HepG2 (cell line): ENCODE measurements around the gene PTTG1. TPM values are rescaled to one million over a fixed set of nuclear protein-coding genes. Genes with fewer than 3 reads are reported as not detected.

Experiments used
- ATAC-seq: fragments of 200-7000 bp; cut with Tn5 transposase; 3 replicates; pipeline ENCODE4 v1.9.1; 2020; ENCODE audit warnings: mild to moderate bottlenecking, moderate library complexity
- BruUV-seq: library from RNA; stranded (reverse); fragments of 400-500 nt; replicated peaks from 2 replicates; lab custom pipeline; 2021; lab: Mats Ljungman, UMichigan
- CTCF ChIA-PET: fragments of 300-600 bp; formaldehyde crosslinking; extraction: SDS; loops from one replicate; lab custom pipeline; 2021; ENCODE audit warnings: low total read pairs, inconsistent platforms, low intra/inter-chr PET ratio; lab: Yijun Ruan, JAX
- POLR2A ChIA-PET: fragments of 350-600 bp; sonication (Branson Sonifier 250); formaldehyde crosslinking; loops from one replicate; lab custom pipeline; 2020; ENCODE audit warnings: antibody characterized with exemption, inconsistent platforms; lab: Yijun Ruan, JAX
- DNase-seq: peaks from one replicate; pipeline ENCODE4 v3.0.0-alpha.2; 2015; ENCODE audit warnings: low spot score
- FAIRE-seq: peaks from 3 replicates; lab custom pipeline; 2011; peaks lifted over from hg19 to GRCh38; lab: Jason Lieb, UNC
- H2AFZ ChIP-seq: one replicate; pipeline ENCODE4 v1.6.1; 2011; ENCODE audit warnings: low read length, inconsistent platforms
- H3K27ac ChIP-seq: fragments of 300-600 bp; 3 replicates; pipeline ENCODE4 v1.8.0; 2011; ENCODE audit warnings: mixed run types, mild to moderate bottlenecking, mixed read lengths, low read length, inconsistent platforms; ENCODE audit not compliant: insufficient read depth; ENCODE audit errors: extremely low read length
- H3K27me3 ChIP-seq, 2 experiments: fragments of 200-600 bp in 1 of 2; 2 replicates in 1 of 2; 3 replicates in 1 of 2; pipeline versions ENCODE4 v1.6.0 to v1.8.0; 2011; ENCODE audit warnings: low read length in 2 of 2, mild to moderate bottlenecking in 2 of 2, moderate library complexity in 2 of 2, inconsistent platforms in 1 of 2; ENCODE audit not compliant: insufficient read depth in 2 of 2, control insufficient read depth in 1 of 2
- H3K36me3 ChIP-seq, 2 experiments: fragments of 200-600 bp in 1 of 2; replicated peaks in 1 of 2; 2 replicates in 1 of 2; 3 replicates in 1 of 2; pipeline versions ENCODE4 v1.5.1 to v1.8.0; 2011; ENCODE audit warnings: low read length in 2 of 2, inconsistent platforms in 1 of 2; ENCODE audit not compliant: insufficient read depth in 2 of 2, control insufficient read depth in 1 of 2
- H3K4me1 ChIP-seq: 2 replicates; pipeline ENCODE4 v1.5.1; 2012; ENCODE audit warnings: low read length, inconsistent platforms; ENCODE audit not compliant: insufficient read depth
- H3K4me2 ChIP-seq: 2 replicates; pipeline ENCODE4 v1.6.0; 2011; ENCODE audit warnings: low read depth, low read length, inconsistent platforms
- H3K4me3 ChIP-seq, 3 experiments: fragments of 200-600 bp in 1 of 3; sonication (generic), shearing (Covaris generic) in 1 of 3; replicated peaks in 1 of 3; 2 replicates each; pipeline ENCODE4 v1.5.1; 2011 to 2016; ENCODE audit warnings: low read length in 3 of 3, inconsistent platforms in 2 of 3, low read depth in 2 of 3, mild to moderate bottlenecking in 2 of 3, control low read depth in 1 of 3, mixed read lengths in 1 of 3; ENCODE audit not compliant: insufficient read depth in 1 of 3
- H3K79me2 ChIP-seq: one replicate; pipeline ENCODE4 v1.6.1; 2011; ENCODE audit warnings: low read length, inconsistent platforms; ENCODE audit not compliant: insufficient read depth
- H3K9ac ChIP-seq: 2 replicates; pipeline ENCODE4 v1.6.0; 2011; ENCODE audit warnings: mild to moderate bottlenecking, low read depth, low read length, inconsistent platforms; ENCODE audit not compliant: insufficient read depth
- H3K9me3 ChIP-seq: 2 replicates; pipeline ENCODE4 v1.5.1; 2012; ENCODE audit warnings: mild to moderate bottlenecking, low read length
- H4K20me1 ChIP-seq: 2 replicates; pipeline ENCODE4 v1.6.0; 2011; ENCODE audit warnings: inconsistent platforms, mild to moderate bottlenecking, low read length, moderate library complexity; ENCODE audit not compliant: insufficient read depth
- KDM3A ChIP-seq: IDR thresholded peaks from 2 replicates; pipeline ENCODE4 v1.6.1; 2018; ENCODE audit warnings: low read depth, missing compliant biosample characterization
- KLF15 ChIP-seq: sonication (generic); formaldehyde crosslinking; IDR thresholded peaks from 2 replicates; pipeline ENCODE4 v1.8.1; 2023; ENCODE audit warnings: borderline replicate concordance, mild to moderate bottlenecking, inconsistent platforms, missing genetic modification reagents, mixed read lengths
- NFE2L1 ChIP-seq: sonication (generic); formaldehyde crosslinking; IDR thresholded peaks from 2 replicates; pipeline ENCODE4 v1.4.0; 2020; ENCODE audit warnings: missing genetic modification reagents, mild to moderate bottlenecking, borderline replicate concordance
- PHF21A ChIP-seq: sonication (generic); formaldehyde crosslinking; IDR thresholded peaks from 2 replicates; pipeline ENCODE4 v1.5.0; 2020; ENCODE audit warnings: mild to moderate bottlenecking, missing genetic modification reagents
- POLR2G ChIP-seq: fragments of 200-400 bp; formaldehyde crosslinking; IDR thresholded peaks from 2 replicates; pipeline ENCODE4 v1.6.1; 2018; ENCODE audit warnings: mild to moderate bottlenecking, low read depth, low read length, moderate library complexity
- RBAK ChIP-seq: sonication (generic); formaldehyde crosslinking; IDR thresholded peaks from 2 replicates; pipeline ENCODE4 v1.5.1; 2020; ENCODE audit warnings: mild to moderate bottlenecking, missing genetic modification reagents
- REPIN1 ChIP-seq: sonication (generic); formaldehyde crosslinking; IDR thresholded peaks from 2 replicates; pipeline ENCODE4 v1.8.0; 2022; ENCODE audit warnings: missing genetic modification reagents, low read depth, mild to moderate bottlenecking, borderline replicate concordance
- RFXANK ChIP-seq: IDR thresholded peaks from 2 replicates; pipeline ENCODE4 v1.6.1; 2016
- TCF12 ChIP-seq, 2 experiments: fragments of 450-650 bp in 1 of 2; sonication (generic) in 1 of 2; formaldehyde crosslinking in 1 of 2; IDR thresholded peaks; 2 replicates each; pipeline versions ENCODE4 v1.6.1 to v1.8.0; 2017 to 2022; ENCODE audit warnings: antibody characterized with exemption in 1 of 2, mild to moderate bottlenecking in 1 of 2, missing genetic modification reagents in 1 of 2, moderate library complexity in 1 of 2
- ZC3H13 ChIP-seq: sonication (generic); formaldehyde crosslinking; IDR thresholded peaks from 2 replicates; pipeline ENCODE4 v1.8.1; 2023; ENCODE audit warnings: mild to moderate bottlenecking, missing genetic modification reagents, moderate library complexity
- ZFP36 ChIP-seq: fragments of 150-350 bp; IDR thresholded peaks from 2 replicates; pipeline ENCODE4 v1.6.1; 2018; ENCODE audit warnings: borderline replicate concordance, low read length, low read depth; ENCODE audit not compliant: partially characterized antibody
- ZNF142 ChIP-seq: sonication (generic); formaldehyde crosslinking; IDR thresholded peaks from 2 replicates; pipeline ENCODE4 v1.4.0; 2020; ENCODE audit warnings: missing genetic modification reagents
- ZNF274 ChIP-seq: sonication (generic); formaldehyde crosslinking; IDR thresholded peaks from 2 replicates; pipeline ENCODE4 v1.5.1; 2020; ENCODE audit warnings: mild to moderate bottlenecking, missing genetic modification reagents
- ZNF33A ChIP-seq: sonication (generic); formaldehyde crosslinking; IDR thresholded peaks from 2 replicates; pipeline ENCODE4 v1.5.1; 2020; ENCODE audit warnings: missing genetic modification reagents, mild to moderate bottlenecking, moderate library complexity, borderline replicate concordance
- ZNF354B ChIP-seq: sonication (generic); formaldehyde crosslinking; IDR thresholded peaks from 2 replicates; pipeline ENCODE4 v1.8.0; 2022; ENCODE audit warnings: mild to moderate bottlenecking, missing genetic modification reagents
- ZNF367 ChIP-seq: sonication (generic); formaldehyde crosslinking; IDR thresholded peaks from 2 replicates; pipeline ENCODE4 v1.4.0; 2020; ENCODE audit warnings: missing genetic modification reagents, borderline replicate concordance
- ZNF644 ChIP-seq: IDR thresholded peaks from 2 replicates; pipeline ENCODE4 v1.6.1; 2016; ENCODE audit warnings: low read depth
- ZNF660 ChIP-seq: sonication (generic); formaldehyde crosslinking; IDR thresholded peaks from 2 replicates; pipeline ENCODE4 v1.5.1; 2020; ENCODE audit warnings: mild to moderate bottlenecking, low read depth, missing genetic modification reagents, borderline replicate concordance
- WGBS: methylation state at CpG from one replicate; pipeline ENCODE4 v1.1.6; 2017; ENCODE audit warnings: low lambda C conversion rate; 5-methylcytosine and 5-hydroxymethylcytosine counted together
- in situ Hi-C: cut with HindIII; loops from 2 replicates; pipeline ENCODE4 v1.10.0; 2017; ENCODE audit warnings: low pct_unique_long_range_greater_than_20kb; ENCODE audit not compliant: extremely low pct_ligation_motif_present
- intact Hi-C: fragments of 100-400 bp; cut with micrococcal nuclease; formaldehyde crosslinking; loops from one replicate; pipeline ENCODE4 v1.10.0; 2022; ENCODE audit not compliant: unreplicated experiment
- polyA plus RNA-seq, 8 experiments: library from polyadenylated mRNA; depleted of rRNA in 3 of 8; stranded (reverse) in 7 of 8; unstranded in 1 of 8; fragments of >200 nt; fragmentation: Illumina TruSeq in 4 of 8; extraction: Trizol in 4 of 8; gene quantifications; 2 replicates each; pipeline versions ENCODE4 v1.2.1 to v1.2.3, GENCODE V29; 2011 to 2016; ENCODE audit warnings: low read depth in 4 of 8, missing spikeins in 1 of 8, mixed read lengths in 1 of 8; ENCODE audit not compliant: insufficient read depth in 1 of 8
- total RNA-seq, 5 experiments: library from RNA; depleted of rRNA; stranded (reverse); fragments of >200 nt; fragmentation: Illumina TruSeq; extraction: Trizol; gene quantifications; 2 replicates each; pipeline ENCODE4 v1.2.3, GENCODE V29; 2016; ENCODE audit warnings: low read depth in 1 of 5
- TF ChIP-seq, protein P1 (sequence below): sonication (generic); formaldehyde crosslinking; IDR thresholded peaks from 2 replicates; pipeline ENCODE4 v1.8.0; 2022; ENCODE audit warnings: low read depth, missing genetic modification reagents

The PTTG1 gene
- total and polyA plus RNA-seq, 2 of the 13 experiments (the other 11 are each of a cell fraction or from before 2014, with no cell fraction given), result 102 to 161 TPM

DNA sequence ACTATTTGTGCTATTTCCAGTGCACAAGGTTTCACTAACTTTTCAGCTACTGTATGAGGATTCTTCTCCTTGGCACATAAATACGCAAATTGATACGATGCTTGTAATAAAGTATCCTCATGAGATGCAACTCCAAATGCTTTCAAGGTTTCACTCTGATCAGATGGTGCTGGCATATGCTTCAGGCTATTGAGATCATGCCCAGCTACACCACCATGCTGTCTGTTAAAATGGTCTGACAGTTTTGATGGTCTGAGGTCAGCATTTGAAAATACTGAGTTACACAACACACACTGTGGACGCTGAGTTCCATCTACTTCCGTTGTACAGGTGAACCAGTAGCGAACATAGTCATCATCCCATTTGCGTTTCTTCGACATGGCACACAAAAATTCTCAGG lies 26.5 kb upstream of the PTTG1 start (continued):
- TF ChIP-seq NFE2L1 (no peak), KDM3A (CRISPR knock-in tag) (no peak), ZFP36 (no peak), REPIN1 (no peak)

DNA sequence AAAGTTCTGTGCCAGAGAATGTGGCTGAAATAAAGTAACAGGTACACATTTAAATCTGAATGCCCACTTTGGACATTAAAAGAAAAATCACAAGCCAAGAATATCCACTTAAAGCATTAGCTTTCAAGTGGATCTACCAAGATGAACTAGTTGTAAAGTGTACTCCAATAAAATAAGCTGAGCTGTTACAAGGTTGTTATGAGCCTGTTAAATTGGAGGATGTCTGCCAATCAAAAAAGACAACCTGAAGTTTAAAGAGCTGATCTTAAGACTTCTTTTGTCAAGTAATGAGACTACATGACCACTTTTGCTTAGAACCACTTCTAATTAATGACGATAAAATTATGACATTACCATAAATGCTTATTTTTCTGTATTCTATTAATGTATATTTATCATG lies 24.2 kb upstream of the PTTG1 start:
- ChIA-PET CTCF (no interaction called here), POLR2A (no interaction called here)
- no peak for FAIRE-seq
- no peak overlapping the region for H3K9ac ChIP-seq
- H3K4me3 ChIP-seq, result no peak overlapping the region
- H3K79me2 ChIP-seq, result peaks cover 20% of the 10 kb centered on the region
- ATAC-seq, result no peak
- no peaks in the 10 kb centered on the region; a peak in 1 of 5 replicates for H3K27me3 ChIP-seq
- WGBS, result 88% methylated on average over 1 of the region's 1 CpG
- no peak overlapping the region for H3K4me2 ChIP-seq
- in situ Hi-C loops (no loop called here), intact Hi-C loops (no loop called here)
- no peak overlapping the region for H2AFZ ChIP-seq
- no peaks in the 10 kb centered on the region for H4K20me1 ChIP-seq
- no peak for DNase-seq
- peaks cover 20% of the 10 kb centered on the region for H3K4me1 ChIP-seq
- BruUV-seq, result no TSS peak
- H3K27ac ChIP-seq, result no peak overlapping the region
- H3K9me3 ChIP-seq, result no peaks in the 10 kb centered on the region
- H3K36me3 ChIP-seq, result peaks cover 0 to 10% of the 10 kb centered on the region in 2 experiments; a peak in 1 of 5 replicates
- no peak for TF ChIP-seq RFXANK
- no peak for TF ChIP-seq PHF21A (CRISPR knock-in tag)
- TF ChIP-seq POLR2G, result no peak
- TF ChIP-seq ZNF660 (CRISPR knock-in tag), result no peak
- TF ChIP-seq ZNF274, result no peak
- TF ChIP-seq TCF12 (IDR thresholded peaks at IDR 0.05), result no peak
- TF ChIP-seq TCF12 (CRISPR knock-in tag; IDR thresholded peaks at IDR 0.05), result no peak
- TF ChIP-seq ZNF33A, result no peak
- no peak for TF ChIP-seq ZNF142
- TF ChIP-seq ZNF367 (CRISPR knock-in tag), result no peak
- TF ChIP-seq ZNF354B, result no peak
- no peak for TF ChIP-seq ZNF644 (CRISPR knock-in tag)
- TF ChIP-seq ZC3H13 (CRISPR knock-in tag), result no peak
- TF ChIP-seq RBAK (CRISPR knock-in tag), result no peak
- TF ChIP-seq, protein P1, sequence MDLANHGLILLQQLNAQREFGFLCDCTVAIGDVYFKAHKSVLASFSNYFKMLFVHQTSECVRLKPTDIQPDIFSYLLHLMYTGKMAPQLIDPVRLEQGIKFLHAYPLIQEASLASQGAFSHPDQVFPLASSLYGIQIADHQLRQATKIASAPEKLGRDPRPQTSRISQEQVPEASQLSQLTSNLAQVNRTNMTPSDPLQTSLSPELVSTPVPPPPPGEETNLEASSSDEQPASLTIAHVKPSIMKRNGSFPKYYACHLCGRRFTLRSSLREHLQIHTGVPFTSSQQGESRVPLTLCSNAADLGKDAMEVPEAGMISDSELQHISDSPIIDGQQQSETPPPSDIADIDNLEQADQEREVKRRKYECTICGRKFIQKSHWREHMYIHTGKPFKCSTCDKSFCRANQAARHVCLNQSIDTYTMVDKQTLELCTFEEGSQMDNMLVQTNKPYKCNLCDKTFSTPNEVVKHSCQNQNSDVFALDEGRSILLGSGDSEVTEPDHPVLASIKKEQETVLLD (CRISPR knock-in tag), result no peak
- no peak for TF ChIP-seq KLF15 (CRISPR knock-in tag)
